Activated CD4-positive, alpha-beta T cell treated with anti-CD3 and anti-CD28 coated beads, Interleukin-2, amount 50 U/mL, for 1 hour (primary cell): ENCODE data around the gene FLOT1.

Experiments
- DNase-seq: peaks from one replicate; pipeline ENCODE4 v3.0.0-alpha.2; 2020

FLOT1 gene

GRCh38 chr6:30678964-30679726, 63.3 kb downstream of the FLOT1 start:
- peak; percentile 95 for DNase-seq
